G401 (cell line): ENCODE data around the gene GMPR2. TPM values are rescaled to one million over a fixed set of nuclear protein-coding genes. Genes with fewer than 3 reads are reported as not detected.
"Not testable (repeated sequence)": the region's sequence is repeated elsewhere in the genome, so short reads cannot be mapped to it uniquely, and the experiment has no call there.

Experiments
- DNase-seq: peaks from one replicate; pipeline ENCODE4 v3.0.0-alpha.2; 2015; ENCODE audit warnings: low spot score
- in situ Hi-C: cut with HindIII; loops from 2 replicates; pipeline ENCODE4 v1.10.0; 2016; ENCODE audit warnings: low sequenced_read_pairs, mixed read lengths
- total RNA-seq: library from RNA; depleted of rRNA; stranded (reverse); fragments of >200 nt; shearing (Covaris generic); gene quantifications from 2 replicates; pipeline ENCODE4 v1.2.3, GENCODE V29; 2014

Gene GMPR2
- total RNA-seq, 1 experiment from 2014 or later, result 132 TPM

GRCh38 chr14:24222987-24223386 is 9.7 kb upstream of the GMPR2 start:
- DNase-seq, in situ Hi-C loops: not testable (repeated sequence)

DNA sequence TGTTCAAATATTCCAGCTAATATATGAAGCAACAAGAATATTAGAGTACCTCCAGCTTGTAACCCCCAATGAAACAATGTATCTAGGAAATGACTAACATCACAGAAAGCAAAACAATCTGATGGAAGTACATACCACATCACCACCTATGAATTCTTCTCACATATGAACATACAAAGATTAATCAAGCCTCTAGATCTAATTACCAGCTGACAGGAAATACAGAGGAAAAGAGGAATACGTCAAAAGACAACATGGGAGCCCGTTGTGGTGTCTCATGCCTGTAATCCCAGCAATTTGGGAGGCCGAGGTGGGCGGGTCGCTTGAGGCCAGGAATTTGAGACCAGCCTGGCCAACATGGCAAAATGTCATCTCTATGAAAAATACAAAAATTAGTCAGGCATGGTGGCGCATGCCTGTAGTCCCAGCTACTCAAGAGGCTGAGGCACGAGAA is 8.1 kb upstream of the GMPR2 start:
- no peak for DNase-seq

GRCh38 chr14:24226473-24226872 is 6.3 kb upstream of the GMPR2 start:
- no peak for DNase-seq
- in situ Hi-C loops, result no loop called here

More for the DNA sequence above, 8.1 kb upstream of the GMPR2 start:
- in situ Hi-C loops, result no loop called here

- DNase-seq, result no peak
- in situ Hi-C loops, result no loop called here
Observed at GRCh38 chr14:24228902-24229301, 3.8 kb upstream of the GMPR2 start.

DNA sequence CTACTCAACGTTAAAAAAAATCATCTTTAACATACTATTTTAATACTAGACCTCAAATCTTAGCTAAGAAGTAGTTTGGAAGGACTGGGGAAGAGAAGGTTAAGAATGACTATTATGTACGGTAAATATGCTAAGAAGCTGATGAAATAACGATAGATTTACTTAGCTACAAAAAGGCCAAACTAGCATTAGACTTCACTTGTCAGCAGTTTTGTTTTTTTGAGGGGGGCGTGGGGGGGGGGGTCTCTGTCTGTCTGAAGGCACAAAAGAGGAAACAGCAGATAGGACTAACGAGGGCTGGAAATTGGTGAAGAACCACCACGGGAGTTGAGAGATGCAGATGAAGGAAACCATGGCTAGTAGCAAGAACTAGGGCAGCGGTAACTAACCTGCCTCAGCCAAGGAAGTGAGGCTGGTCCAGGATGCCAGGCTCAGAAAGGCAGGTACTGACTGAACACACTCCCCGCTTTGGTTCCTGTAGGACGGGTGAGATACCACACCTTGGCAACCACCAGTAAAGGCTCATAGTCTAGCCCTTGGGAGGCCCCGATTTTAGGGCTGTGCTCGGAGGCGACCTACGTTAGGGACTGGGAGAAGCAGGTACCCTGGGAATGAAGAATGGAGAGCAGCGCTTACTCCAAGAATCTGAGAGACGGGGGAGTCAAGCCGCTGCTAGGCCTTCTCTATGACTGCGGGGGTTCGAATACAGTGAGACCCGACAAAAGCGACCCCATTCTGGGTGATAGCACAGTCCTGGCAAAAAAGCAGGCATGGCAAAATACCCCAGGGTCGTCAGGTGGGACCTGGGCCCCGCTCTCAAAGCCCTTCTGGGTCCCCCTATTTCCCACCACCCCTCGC is 1.2 kb upstream of the GMPR2 start:
- in situ Hi-C loops, result no loop called here
- DNase-seq, result no peak

DNA sequence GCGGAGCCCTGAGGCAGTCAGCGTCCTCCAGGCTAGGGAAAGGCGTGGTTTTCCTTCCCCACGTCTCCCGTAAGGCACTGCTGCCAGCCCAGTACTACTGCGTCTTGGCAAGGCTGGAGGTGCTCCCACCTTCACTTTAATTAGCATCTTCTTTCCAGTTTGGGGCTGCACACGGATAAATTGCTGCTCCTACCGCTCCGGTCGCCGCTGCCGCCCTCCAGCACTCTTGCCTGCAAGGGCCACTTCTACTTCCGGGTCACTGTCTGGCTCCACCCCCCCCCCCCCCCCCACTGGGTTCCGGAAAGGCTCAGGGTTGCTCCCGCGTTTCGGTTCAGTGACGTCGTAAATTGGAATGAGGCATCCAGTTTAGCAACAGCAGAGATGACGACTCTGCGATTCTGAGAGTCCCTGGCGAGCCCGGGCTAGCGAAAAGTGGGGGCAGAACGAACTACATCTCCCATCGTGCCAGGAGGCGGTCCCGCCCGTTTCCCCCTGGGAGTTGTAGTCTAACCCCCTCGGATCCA is 546 bp upstream of the GMPR2 start, which contains the start of gene NEDD8:
TSS of gene NEDD8 (minus strand) at position 247 of the 524 bp plus-strand sequence. CDS start at position 147, 100 bp downstream.
- DNase-seq, result peak; percentile 97
- in situ Hi-C loops, result no loop called here

GRCh38 chr14:24233538-24233866 is 773 bp downstream of the GMPR2 start:
- DNase-seq, result no peak
- in situ Hi-C loops, result no loop called here

DNA sequence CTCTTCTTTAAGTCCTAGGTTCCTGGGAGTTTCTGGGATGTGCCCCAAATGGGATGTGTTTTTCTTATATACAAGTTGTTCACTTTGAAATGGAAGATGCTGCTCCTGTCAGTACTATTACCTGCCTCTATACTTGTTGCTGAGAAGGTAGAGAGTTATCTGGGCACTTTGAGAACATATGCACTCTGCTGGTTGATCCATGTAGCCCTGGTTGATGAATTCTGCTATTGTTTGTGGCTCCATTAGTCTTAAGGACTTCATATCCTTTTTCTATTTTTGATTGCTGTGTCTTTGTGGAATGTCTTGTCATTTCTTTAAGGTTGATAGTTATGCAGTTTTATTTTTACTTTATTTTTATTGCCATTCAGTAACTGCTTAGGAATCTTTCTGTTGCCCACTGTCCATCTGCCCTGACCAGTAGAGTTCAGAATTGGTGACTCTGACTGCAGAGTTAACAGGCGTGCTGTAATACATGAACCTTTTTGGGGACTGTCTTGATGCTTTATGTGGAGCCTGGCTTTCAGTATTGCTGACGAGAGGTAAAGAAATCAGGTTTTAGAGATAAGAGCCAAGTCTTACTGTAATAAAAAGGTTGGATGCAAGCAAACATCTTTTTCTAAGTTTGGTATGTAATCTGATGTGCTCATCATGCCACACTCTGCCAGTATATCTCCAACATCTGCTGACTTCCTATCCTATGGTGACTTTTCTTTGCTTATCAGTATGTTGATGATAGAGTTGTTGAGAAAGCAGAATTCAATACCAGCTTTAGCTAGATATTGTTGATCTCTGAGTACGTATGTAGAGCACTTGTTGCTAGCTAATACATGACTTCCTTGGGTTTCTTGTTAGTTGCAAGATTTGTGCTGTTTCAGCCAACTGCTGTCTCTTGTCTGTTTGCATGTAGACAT is 1.6 kb downstream of the GMPR2 start:
- in situ Hi-C loops, result no loop called here
- DNase-seq, result no peak

DNA sequence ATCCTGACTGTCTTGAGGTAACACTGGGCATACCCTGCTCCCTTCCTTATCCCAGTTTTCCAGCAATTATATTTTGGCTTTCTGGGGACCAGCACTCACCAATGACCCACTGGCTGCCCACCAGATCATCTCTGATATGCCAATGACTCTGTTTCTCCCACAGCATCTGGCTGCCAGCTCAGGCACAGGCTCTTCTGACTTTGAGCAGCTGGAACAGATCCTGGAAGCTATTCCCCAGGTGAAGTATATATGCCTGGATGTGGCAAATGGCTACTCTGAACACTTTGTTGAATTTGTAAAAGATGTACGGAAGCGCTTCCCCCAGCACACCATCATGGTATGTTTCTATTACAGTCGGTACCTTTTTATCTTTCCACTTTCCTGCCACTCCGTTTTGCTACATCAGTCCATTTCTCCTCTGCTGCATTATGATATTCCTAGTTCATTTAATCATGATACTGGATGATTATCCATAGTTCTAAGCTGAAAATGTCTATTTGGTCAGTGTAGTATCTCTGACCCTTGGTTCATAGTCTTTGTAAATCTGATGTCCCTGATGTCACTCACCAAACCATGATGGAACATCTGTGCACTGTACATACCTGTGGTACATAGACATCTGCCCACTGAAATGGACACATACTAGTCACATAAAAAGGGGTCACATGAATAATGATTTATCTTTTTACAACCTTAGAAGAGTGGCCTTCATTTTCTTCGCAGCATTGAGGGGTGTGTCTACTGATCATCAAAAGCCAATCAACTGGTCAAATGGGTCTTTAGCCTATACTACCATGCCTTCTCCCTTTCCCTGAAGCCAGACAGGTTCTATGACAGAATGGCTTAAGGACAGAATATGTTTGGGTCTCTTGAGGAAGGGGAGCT is 3.3 kb downstream of the GMPR2 start:
- DNase-seq, result no peak
- in situ Hi-C loops, result no loop called here

DNA sequence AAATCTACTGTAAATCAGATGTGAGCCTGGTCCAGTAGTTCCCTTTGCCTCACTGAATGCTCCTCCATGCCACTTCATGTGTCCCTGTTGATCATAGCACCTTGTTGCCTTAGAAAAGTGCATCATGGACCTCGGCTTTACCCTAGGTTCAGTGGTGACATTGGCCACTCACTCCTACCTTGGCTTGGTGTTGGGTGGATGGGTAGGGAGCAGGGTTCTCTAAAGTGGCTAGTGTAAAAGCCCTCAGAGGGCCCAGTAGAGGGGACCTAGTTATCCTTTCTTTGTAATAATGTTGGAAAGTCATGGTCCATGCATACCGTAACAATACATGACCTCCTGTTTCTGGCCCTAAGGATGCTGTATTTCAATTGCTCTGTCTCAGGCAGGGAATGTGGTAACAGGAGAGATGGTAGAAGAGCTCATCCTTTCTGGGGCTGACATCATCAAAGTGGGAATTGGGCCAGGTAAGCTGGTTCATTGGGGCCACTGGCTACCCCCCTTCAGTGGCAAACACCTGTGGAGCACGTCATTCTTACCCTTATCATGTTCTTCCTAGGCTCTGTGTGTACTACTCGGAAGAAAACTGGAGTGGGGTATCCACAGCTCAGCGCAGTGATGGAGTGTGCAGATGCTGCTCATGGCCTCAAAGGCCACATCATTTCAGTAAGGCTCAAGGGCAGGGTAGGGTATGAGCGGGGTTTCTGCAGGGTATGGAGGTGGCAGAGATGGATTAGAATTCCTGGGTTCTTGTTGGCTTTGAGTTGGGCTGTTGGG is 4.1 kb downstream of the GMPR2 start:
- in situ Hi-C loops, result no loop called here

GRCh38 chr14:24237463-24237955 is 4.8 kb downstream of the GMPR2 start:
- DNase-seq, result no peak
- in situ Hi-C loops, result no loop called here

More for the DNA sequence above, 4.1 kb downstream of the GMPR2 start:
- DNase-seq, result no peak

DNA sequence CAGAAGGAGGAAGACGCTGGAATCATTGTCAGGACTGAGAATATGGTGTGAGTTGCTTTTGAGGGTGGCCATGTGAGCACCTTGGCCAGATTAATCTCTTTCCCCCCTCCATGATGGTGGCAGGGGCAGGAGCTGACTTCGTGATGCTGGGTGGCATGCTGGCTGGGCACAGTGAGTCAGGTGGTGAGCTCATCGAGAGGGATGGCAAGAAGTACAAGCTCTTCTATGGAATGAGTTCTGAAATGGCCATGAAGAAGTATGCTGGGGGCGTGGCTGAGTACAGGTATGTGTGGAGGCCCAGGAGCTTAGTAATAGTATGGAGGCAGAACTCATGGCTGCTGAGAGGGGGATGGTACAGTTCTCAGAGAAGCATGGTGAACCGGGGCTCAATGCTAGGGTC is 5.4 kb downstream of the GMPR2 start:
- in situ Hi-C loops, result no loop called here
- no peak for DNase-seq

DNA sequence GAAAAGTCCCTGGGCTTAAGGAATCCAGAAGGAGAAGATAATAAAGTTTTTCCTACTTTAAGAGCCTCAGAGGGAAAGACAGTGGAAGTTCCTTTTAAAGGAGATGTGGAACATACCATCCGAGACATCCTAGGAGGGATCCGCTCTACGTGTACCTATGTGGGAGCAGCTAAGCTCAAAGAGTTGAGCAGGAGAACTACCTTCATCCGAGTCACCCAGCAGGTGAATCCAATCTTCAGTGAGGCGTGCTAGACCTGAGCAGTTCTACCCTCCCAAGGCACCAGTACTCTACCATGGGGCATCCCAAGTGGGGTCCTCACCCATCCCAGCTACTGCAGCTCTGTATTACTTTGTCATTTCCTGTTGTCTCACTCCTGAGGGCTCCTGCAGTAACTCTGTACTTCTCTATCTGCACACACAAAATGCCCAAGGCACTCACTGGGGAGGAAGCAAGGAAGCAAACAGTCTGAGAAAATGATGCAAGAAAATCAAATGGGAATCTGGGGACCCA is 5.9 kb downstream of the GMPR2 start:
- in situ Hi-C loops, result no loop called here

GRCh38 chr14:24240110-24240918 is 7.6 kb downstream of the GMPR2 start:
- in situ Hi-C loops, result no loop called here
- no peak for DNase-seq

More for the DNA sequence above, 5.9 kb downstream of the GMPR2 start:
- DNase-seq, result no peak

DNA sequence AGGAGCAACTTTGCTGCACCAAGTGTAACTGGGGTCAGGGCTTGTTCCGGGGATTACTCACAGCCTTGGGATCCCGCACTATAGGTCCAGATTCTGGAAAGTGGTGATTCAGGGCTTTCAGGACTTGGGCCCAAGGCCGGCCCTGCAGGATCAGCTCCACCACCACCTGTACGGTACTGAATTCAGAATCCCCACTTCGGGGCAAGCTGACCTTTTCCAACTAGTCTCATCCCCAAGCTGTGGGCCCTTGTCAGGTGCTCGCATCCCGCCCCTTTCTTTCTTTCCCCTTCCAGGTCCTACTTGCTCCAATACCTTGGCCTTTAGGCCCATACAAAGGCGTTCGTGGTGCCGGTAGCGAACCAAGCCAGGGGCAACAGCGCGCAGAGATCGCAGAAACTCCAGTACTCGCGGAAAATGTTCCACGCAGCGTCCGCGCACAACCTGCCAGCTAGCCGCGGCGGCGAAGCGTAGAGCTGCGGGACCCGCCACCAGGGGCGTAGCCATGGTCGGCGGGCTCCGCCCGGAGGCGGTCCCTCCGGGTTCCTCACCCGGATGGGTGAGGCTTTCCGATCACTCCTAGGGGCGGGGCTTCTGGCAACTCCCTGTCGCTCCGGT is 9.2 kb downstream of the GMPR2 start:
- in situ Hi-C loops, result no loop called here
- peak; percentile 95 for DNase-seq

DNA sequence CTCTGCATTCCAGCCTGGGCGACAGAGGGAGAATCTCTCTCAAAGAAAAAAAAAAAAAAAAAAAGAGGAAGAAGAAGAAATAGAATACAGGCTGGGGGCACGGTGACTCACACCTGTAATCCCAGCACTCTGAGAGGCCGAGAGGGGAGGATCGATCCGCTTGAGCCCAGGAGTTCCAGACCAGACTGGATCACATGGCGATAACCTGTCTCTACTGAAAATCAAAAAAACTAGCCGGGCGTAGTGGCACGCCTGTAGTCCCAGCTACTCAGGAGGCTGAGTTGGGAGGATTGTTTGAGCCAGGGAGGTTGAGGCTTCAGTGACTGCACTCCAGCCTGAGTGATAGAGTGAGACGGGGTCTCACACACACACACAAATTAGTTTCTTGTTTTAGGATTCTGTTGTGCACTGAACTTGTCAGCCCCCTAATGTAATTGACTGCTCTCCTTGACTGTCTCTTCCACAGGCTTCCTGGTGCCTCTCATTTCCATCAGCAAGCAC is 10.7 kb downstream of the GMPR2 start:
- in situ Hi-C loops, result no loop called here
- no peak for DNase-seq
